Cardiac muscle cell (in vitro differentiated cells and primary cell): ENCODE data around the gene NARS2. TPM values are rescaled to one million over a fixed set of nuclear protein-coding genes. Genes with fewer than 3 reads are reported as not detected.

Experiments used
- DNase-seq, 2 donors: peaks; one replicate each; pipeline versions ENCODE4 v3.0.0 to v3.0.0-alpha.2; 2010 to 2017; ENCODE audit warnings: low read depth in 1 of 2, low spot score in 1 of 2
- H3K27ac ChIP-seq: fragments of 200-600 bp; sonication (generic); 2 replicates; pipeline ENCODE4 v1.5.1; 2016
- H3K27me3 ChIP-seq: fragments of 200-600 bp; sonication (generic); 2 replicates; pipeline ENCODE4 v1.6.0; 2016; ENCODE audit warnings: control low read depth
- H3K36me3 ChIP-seq: fragments of 200-600 bp; sonication (generic); 2 replicates; pipeline ENCODE4 v1.5.1; 2016; ENCODE audit warnings: control low read depth
- H3K4me1 ChIP-seq: fragments of 200-600 bp; sonication (generic); 2 replicates; pipeline ENCODE4 v1.8.1; 2017; ENCODE audit warnings: low read depth, mild to moderate bottlenecking, mixed run types
- H3K4me3 ChIP-seq: fragments of 200-600 bp; sonication (generic); 2 replicates; pipeline ENCODE4 v1.5.1; 2016; ENCODE audit warnings: mild to moderate bottlenecking
- H3K9me3 ChIP-seq: fragments of 200-600 bp; sonication (generic); 2 replicates; pipeline ENCODE4 v1.5.1; 2017; ENCODE audit warnings: low read depth, mild to moderate bottlenecking, control low read depth
- polyA plus RNA-seq: library from polyadenylated mRNA; unstranded; fragments of >200 nt; fragmentation: Nextera tagmentation; extraction: Ambion mirVana; gene quantifications from 2 replicates; pipeline ENCODE4 v1.2.1, GENCODE V29; 2016
- total RNA-seq: library from RNA; depleted of rRNA; stranded (reverse); fragments of >200 nt; gene quantifications from 2 replicates; pipeline ENCODE4 v1.2.3, GENCODE V29; 2016
- TF ChIP-seq, protein P1 (sequence below): IDR thresholded peaks from 2 replicates; pipeline ENCODE4 v1.5.1; 2012; ENCODE audit warnings: low read depth, mild to moderate bottlenecking, low read length

The NARS2 gene
- total and polyA plus RNA-seq, 2 experiments from 2014 or later = 27.2 to 40.5 TPM

DNA sequence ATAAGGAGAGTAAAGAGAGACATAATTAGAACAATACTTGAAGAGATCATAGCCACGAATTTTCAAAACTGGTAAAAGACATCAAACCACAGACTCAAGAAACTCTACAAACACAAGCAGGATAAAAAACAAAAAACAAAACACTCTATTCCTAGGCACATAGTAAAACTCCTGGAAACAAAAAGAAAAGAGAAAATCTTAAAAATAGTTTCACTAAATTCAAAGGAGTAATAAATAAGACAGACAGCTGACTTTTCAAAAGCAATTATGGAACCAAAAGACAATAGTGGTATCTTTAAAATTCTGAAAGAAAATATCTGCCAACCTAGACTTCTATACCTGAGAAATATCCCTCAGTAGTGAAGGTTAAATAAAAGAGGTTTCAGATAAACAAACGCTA lies 9.2 kb upstream of the NARS2 start:
- Histone ChIP-seq H3K27ac (no peak overlapping the region), H3K27me3 (no peaks in the 10 kb centered on the region)
- no peak for DNase-seq

DNA sequence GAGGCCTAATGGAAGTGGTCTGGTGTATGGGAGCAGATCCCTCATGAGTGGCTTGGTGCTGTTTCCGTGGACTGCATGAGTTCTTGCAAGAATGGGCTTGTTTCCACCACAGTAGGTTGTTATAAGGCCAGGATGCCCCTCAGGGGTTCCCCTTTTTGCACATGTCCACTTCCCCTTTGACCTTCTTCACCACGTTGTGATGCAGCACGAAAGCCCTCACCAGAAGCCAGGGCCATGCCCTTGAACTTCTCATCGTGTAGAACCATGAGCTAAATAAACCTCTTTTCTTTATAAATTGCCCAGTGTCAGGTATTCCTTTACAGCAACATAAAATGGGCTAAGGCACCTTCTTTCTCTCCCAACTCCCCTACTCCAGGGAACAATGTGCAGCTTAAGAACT lies 2.8 kb upstream of the NARS2 start:
- Histone ChIP-seq H3K36me3 (no peaks in the 10 kb centered on the region), H3K9me3 (no peaks in the 10 kb centered on the region), H3K27me3 (no peaks in the 10 kb centered on the region), H3K27ac (no peak overlapping the region), H3K4me1 (no peaks in the 10 kb centered on the region), H3K4me3 (no peak overlapping the region)
- TF ChIP-seq, protein P1, sequence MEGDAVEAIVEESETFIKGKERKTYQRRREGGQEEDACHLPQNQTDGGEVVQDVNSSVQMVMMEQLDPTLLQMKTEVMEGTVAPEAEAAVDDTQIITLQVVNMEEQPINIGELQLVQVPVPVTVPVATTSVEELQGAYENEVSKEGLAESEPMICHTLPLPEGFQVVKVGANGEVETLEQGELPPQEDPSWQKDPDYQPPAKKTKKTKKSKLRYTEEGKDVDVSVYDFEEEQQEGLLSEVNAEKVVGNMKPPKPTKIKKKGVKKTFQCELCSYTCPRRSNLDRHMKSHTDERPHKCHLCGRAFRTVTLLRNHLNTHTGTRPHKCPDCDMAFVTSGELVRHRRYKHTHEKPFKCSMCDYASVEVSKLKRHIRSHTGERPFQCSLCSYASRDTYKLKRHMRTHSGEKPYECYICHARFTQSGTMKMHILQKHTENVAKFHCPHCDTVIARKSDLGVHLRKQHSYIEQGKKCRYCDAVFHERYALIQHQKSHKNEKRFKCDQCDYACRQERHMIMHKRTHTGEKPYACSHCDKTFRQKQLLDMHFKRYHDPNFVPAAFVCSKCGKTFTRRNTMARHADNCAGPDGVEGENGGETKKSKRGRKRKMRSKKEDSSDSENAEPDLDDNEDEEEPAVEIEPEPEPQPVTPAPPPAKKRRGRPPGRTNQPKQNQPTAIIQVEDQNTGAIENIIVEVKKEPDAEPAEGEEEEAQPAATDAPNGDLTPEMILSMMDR = no peak
- no peak for DNase-seq

More for the DNA sequence above, 9.2 kb upstream of the NARS2 start:
- H3K4me3 ChIP-seq = no peak overlapping the region
- TF ChIP-seq, protein P1 = no peak
- H3K4me1 ChIP-seq = peaks cover 9% of the 10 kb centered on the region
- H3K36me3 ChIP-seq = no peaks in the 10 kb centered on the region
- H3K9me3 ChIP-seq = no peaks in the 10 kb centered on the region

DNA sequence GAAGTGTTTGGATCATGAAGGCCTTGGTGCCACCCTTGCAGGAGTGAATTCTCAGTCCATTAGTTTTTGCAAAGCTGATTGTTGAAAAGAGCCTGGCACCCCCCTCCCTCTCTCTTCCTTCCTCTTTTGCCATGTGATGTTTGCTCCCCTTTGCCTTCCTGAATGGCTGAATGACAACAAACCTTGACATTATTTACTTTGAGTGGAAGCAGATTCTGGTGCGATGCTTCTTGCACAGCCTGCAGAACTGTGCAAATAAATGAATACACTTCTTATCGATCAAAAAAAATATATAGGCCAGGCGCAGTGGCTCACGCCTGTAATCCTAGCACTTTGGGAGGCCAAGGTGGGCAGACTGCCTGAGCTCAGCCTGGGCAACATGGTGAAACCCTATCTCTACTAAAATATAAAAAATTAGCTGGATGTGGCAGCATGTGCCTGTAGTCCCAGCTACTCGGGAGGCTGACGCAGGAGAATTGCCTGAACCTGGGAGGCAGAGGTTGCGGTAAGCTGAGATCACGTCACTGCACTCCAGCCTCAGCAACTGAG lies 2.0 kb upstream of the NARS2 start:
- DNase-seq = no peak
- TF ChIP-seq, protein P1 = no peak
- Histone ChIP-seq H3K27me3 (no peaks in the 10 kb centered on the region), H3K4me1 (no peaks in the 10 kb centered on the region), H3K9me3 (no peaks in the 10 kb centered on the region), H3K36me3 (no peaks in the 10 kb centered on the region), H3K27ac (no peak overlapping the region), H3K4me3 (no peak overlapping the region)

DNA sequence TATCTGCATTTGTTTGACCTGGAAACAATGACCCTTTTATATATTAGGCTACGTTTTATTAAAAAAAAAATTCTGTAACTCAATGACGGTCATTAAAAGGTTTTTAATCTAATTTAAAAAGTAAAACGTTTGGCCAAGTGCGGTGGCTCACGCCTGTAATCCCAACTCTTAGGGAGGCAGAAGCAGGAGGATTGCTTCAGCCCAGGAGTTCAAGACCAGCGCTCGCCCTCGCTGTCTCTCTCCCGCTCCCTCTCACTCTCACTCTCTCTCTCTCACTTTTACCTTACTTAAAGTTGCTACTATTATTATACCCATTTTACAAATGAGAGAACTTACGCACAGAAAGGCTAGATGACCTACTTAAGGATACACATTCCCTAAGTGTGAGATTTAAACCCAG lies 814 bp upstream of the NARS2 start:
- Histone ChIP-seq H3K27ac (peak overlapping the region; percentile 86), H3K4me1 (no peaks in the 10 kb centered on the region), H3K36me3 (peaks cover 6% of the 10 kb centered on the region), H3K27me3 (no peaks in the 10 kb centered on the region), H3K4me3 (peak overlapping the region; percentile 74), H3K9me3 (no peaks in the 10 kb centered on the region)
- DNase-seq = no peak
- TF ChIP-seq, protein P1 = no peak

DNA sequence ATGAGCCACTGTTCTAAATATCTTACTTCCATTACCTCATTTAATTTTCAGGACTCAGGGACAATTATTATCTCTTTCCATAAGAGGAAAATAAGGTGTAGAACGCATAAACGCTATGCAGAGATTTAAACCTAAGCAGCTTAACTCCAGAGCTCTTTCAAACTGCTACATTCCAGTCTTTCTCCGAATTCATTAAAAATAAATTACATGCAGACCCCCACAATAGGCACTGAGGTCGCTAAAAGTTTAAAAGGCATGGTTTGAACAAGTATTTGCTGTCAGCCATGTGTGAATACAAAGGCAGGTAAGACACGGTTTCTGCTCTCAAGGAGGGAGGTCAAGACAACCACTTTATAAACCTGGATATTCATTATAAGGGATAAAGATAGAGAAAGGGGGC lies 983 bp downstream of the NARS2 start:
- no peaks in the 10 kb centered on the region for H3K4me1 ChIP-seq
- peaks cover 12% of the 10 kb centered on the region for H3K36me3 ChIP-seq
- H3K27ac ChIP-seq = no peak overlapping the region
- peak overlapping the region; percentile 74 for H3K4me3 ChIP-seq
- H3K9me3 ChIP-seq = no peaks in the 10 kb centered on the region
- TF ChIP-seq, protein P1 = no peak
- DNase-seq = no peak
- H3K27me3 ChIP-seq = no peaks in the 10 kb centered on the region
